IPS-18a (cell line): ENCODE data around the gene TP53I13.

Experiments
- H3K27ac ChIP-seq: one replicate; pipeline ENCODE4 v1.5.1; 2013; ENCODE audit warnings: low read length
- H3K27me3 ChIP-seq: one replicate; pipeline ENCODE4 v1.6.1; 2013; ENCODE audit warnings: mild to moderate bottlenecking, low read length; ENCODE audit not compliant: control insufficient read depth, insufficient read depth
- H3K36me3 ChIP-seq: one replicate; pipeline ENCODE4 v1.6.1; 2013; ENCODE audit warnings: low read depth, low read length; ENCODE audit not compliant: control insufficient read depth
- H3K4me1 ChIP-seq: one replicate; pipeline ENCODE4 v1.6.1; 2013; ENCODE audit warnings: low read depth, low read length; ENCODE audit not compliant: control insufficient read depth
- H3K4me3 ChIP-seq: one replicate; pipeline ENCODE4 v1.5.1; 2013; ENCODE audit warnings: low read length
- H3K9ac ChIP-seq: one replicate; pipeline ENCODE4 v1.6.1; 2013; ENCODE audit warnings: mild to moderate bottlenecking, low read length, moderate library complexity
- H3K9me3 ChIP-seq: one replicate; pipeline ENCODE4 v1.6.1; 2013; ENCODE audit warnings: low read depth, low read length; ENCODE audit not compliant: control insufficient read depth

Gene TP53I13

GRCh38 chr17:29607557-29608195 is 39.2 kb downstream of the TP53I13 start:
- H3K4me3 ChIP-seq: no peak overlapping the region
- no peaks in the 10 kb centered on the region for H3K36me3 ChIP-seq
- H3K9ac ChIP-seq: no peak overlapping the region
- H3K27me3 ChIP-seq: no peaks in the 10 kb centered on the region
- H3K4me1 ChIP-seq: no peaks in the 10 kb centered on the region
- H3K27ac ChIP-seq: no peak overlapping the region
- H3K9me3 ChIP-seq: no peaks in the 10 kb centered on the region

GRCh38 chr17:29608986-29609385 is 40.5 kb downstream of the TP53I13 start:
- H3K27ac ChIP-seq: no peak overlapping the region
- no peak overlapping the region for H3K9ac ChIP-seq
- H3K4me1 ChIP-seq: peaks cover 5% of the 10 kb centered on the region
- H3K9me3 ChIP-seq: no peaks in the 10 kb centered on the region
- peaks cover 4% of the 10 kb centered on the region for H3K27me3 ChIP-seq
- H3K4me3 ChIP-seq: no peak overlapping the region
- no peaks in the 10 kb centered on the region for H3K36me3 ChIP-seq

GRCh38 chr17:29610395-29610794 is 41.9 kb downstream of the TP53I13 start:
- H3K4me3 ChIP-seq: no peak overlapping the region
- H3K27ac ChIP-seq: no peak overlapping the region
- no peak overlapping the region for H3K9ac ChIP-seq
- H3K36me3 ChIP-seq: no peaks in the 10 kb centered on the region
- H3K4me1 ChIP-seq: peaks cover 14% of the 10 kb centered on the region
- peaks cover 18% of the 10 kb centered on the region for H3K27me3 ChIP-seq
- H3K9me3 ChIP-seq: no peaks in the 10 kb centered on the region

GRCh38 chr17:29611351-29612093 is 43.0 kb downstream of the TP53I13 start:
- Histone ChIP-seq H3K27me3 (peaks cover 30% of the 10 kb centered on the region), H3K4me3 (no peak overlapping the region)

GRCh38 chr17:29612094-29612403 is 43.5 kb downstream of the TP53I13 start:
- Histone ChIP-seq H3K4me1 (peaks cover 22% of the 10 kb centered on the region), H3K27me3 (peaks cover 35% of the 10 kb centered on the region), H3K9me3 (no peaks in the 10 kb centered on the region), H3K27ac (no peak overlapping the region), H3K4me3 (no peak overlapping the region), H3K36me3 (no peaks in the 10 kb centered on the region), H3K9ac (no peak overlapping the region)

More at GRCh38 chr17:29611351-29612093, 43.0 kb downstream of the TP53I13 start:
- H3K36me3 ChIP-seq: no peaks in the 10 kb centered on the region
- H3K9ac ChIP-seq: no peak overlapping the region
- peaks cover 19% of the 10 kb centered on the region for H3K4me1 ChIP-seq
- no peaks in the 10 kb centered on the region for H3K9me3 ChIP-seq
- H3K27ac ChIP-seq: no peak overlapping the region

GRCh38 chr17:29612404-29613280 is 44.1 kb downstream of the TP53I13 start:
- H3K36me3 ChIP-seq: no peaks in the 10 kb centered on the region
- no peaks in the 10 kb centered on the region for H3K9me3 ChIP-seq
- H3K4me1 ChIP-seq: peaks cover 22% of the 10 kb centered on the region
- H3K27me3 ChIP-seq: peaks cover 41% of the 10 kb centered on the region
- no peak overlapping the region for H3K4me3 ChIP-seq
- H3K27ac ChIP-seq: no peak overlapping the region
- no peak overlapping the region for H3K9ac ChIP-seq

- H3K27ac ChIP-seq: no peak overlapping the region
- H3K4me3 ChIP-seq: peak overlapping the region; percentile 46
- H3K9ac ChIP-seq: no peak overlapping the region
- no peaks in the 10 kb centered on the region for H3K9me3 ChIP-seq
- H3K36me3 ChIP-seq: no peaks in the 10 kb centered on the region
- peaks cover 22% of the 10 kb centered on the region for H3K4me1 ChIP-seq
- H3K27me3 ChIP-seq: peaks cover 48% of the 10 kb centered on the region
Observed at GRCh38 chr17:29613352-29613837, 44.9 kb downstream of the TP53I13 start.

GRCh38 chr17:29613856-29614255 is 45.4 kb downstream of the TP53I13 start:
- H3K27ac ChIP-seq: no peak overlapping the region
- H3K9me3 ChIP-seq: no peaks in the 10 kb centered on the region
- H3K4me3 ChIP-seq: peak overlapping the region; percentile 46
- H3K4me1 ChIP-seq: peaks cover 22% of the 10 kb centered on the region
- peaks cover 53% of the 10 kb centered on the region for H3K27me3 ChIP-seq
- no peaks in the 10 kb centered on the region for H3K36me3 ChIP-seq
- no peak overlapping the region for H3K9ac ChIP-seq

- Histone ChIP-seq H3K9me3 (no peaks in the 10 kb centered on the region), H3K27me3 (peaks cover 59% of the 10 kb centered on the region), H3K9ac (no peak overlapping the region), H3K4me1 (peaks cover 22% of the 10 kb centered on the region), H3K27ac (no peak overlapping the region), H3K36me3 (no peaks in the 10 kb centered on the region), H3K4me3 (no peak overlapping the region)
Observed at GRCh38 chr17:29614349-29615047, 46.0 kb downstream of the TP53I13 start.

GRCh38 chr17:29615048-29615385 is 46.5 kb downstream of the TP53I13 start:
- Histone ChIP-seq H3K27ac (no peak overlapping the region), H3K27me3 (peaks cover 65% of the 10 kb centered on the region), H3K36me3 (no peaks in the 10 kb centered on the region), H3K4me1 (peaks cover 22% of the 10 kb centered on the region), H3K4me3 (peak overlapping the region; percentile 46), H3K9ac (no peak overlapping the region), H3K9me3 (no peaks in the 10 kb centered on the region)
